Hematopoietic multipotent progenitor cell (in vitro differentiated cells): ENCODE measurements around the gene ZSCAN12. TPM values are rescaled to one million over a fixed set of nuclear protein-coding genes. Genes with fewer than 3 reads are reported as not detected.
"Not testable (repeated sequence)": the region's sequence is repeated elsewhere in the genome, so short reads cannot be mapped to it uniquely, and the experiment has no call there.

ENCODE experiments used
- DNase-seq, 3 donors: peaks; one replicate each; pipeline ENCODE4 v3.0.0-alpha.2; 2011 to 2015; ENCODE audit warnings: low read depth in 2 of 3, low spot score in 2 of 3
- total RNA-seq: library from RNA; depleted of rRNA; stranded (reverse); fragments of >200 nt; gene quantifications from one replicate; pipeline ENCODE4 v1.2.3, GENCODE V29; 2012

Gene ZSCAN12
- total RNA-seq, 1 donor = 3.5 TPM

GRCh38 chr6:28400122-28400451 is 540 bp upstream of the ZSCAN12 start:
- no peak for DNase-seq

- DNase-seq = no peak
These were observed 3.6 kb downstream of the ZSCAN12 start for GRCh38 chr6:28395918-28396317.

- peak in 1 of 3 donors; percentile 35 for DNase-seq
These were observed 5.5 kb downstream of the ZSCAN12 start for GRCh38 chr6:28393912-28394662.

GRCh38 chr6:28390688-28391087 is 8.9 kb downstream of the ZSCAN12 start:
- no peak for DNase-seq

- no peak for DNase-seq
These were observed 15.4 kb downstream of the ZSCAN12 start for GRCh38 chr6:28384143-28384533.

GRCh38 chr6:28383235-28384142 is 16.1 kb downstream of the ZSCAN12 start:
- peak in 2 of 3 donors; percentile 88 to 89 for DNase-seq

GRCh38 chr6:28380381-28380780 is 19.2 kb downstream of the ZSCAN12 start:
- no peak for DNase-seq

GRCh38 chr6:28378644-28379043 is 20.9 kb downstream of the ZSCAN12 start:
- DNase-seq = no peak

- no peak for DNase-seq
These were observed 21.7 kb downstream of the ZSCAN12 start for GRCh38 chr6:28377879-28378278.

GRCh38 chr6:28373925-28374324 is 25.6 kb downstream of the ZSCAN12 start:
- no peak for DNase-seq

- no peak for DNase-seq
These were observed 27.7 kb downstream of the ZSCAN12 start for GRCh38 chr6:28371706-28372451.

GRCh38 chr6:28371280-28371679 is 28.3 kb downstream of the ZSCAN12 start:
- DNase-seq = no peak

GRCh38 chr6:28370440-28370839 is 29.1 kb downstream of the ZSCAN12 start:
- DNase-seq = no peak

- no peak for DNase-seq
These were observed 30.1 kb downstream of the ZSCAN12 start for GRCh38 chr6:28369463-28369862.

GRCh38 chr6:28368522-28368921 is 31.0 kb downstream of the ZSCAN12 start:
- no peak for DNase-seq

GRCh38 chr6:28365590-28365989 is 34.0 kb downstream of the ZSCAN12 start:
- DNase-seq = not testable (repeated sequence)

GRCh38 chr6:28360961-28361360 is 38.6 kb downstream of the ZSCAN12 start:
- no peak for DNase-seq

GRCh38 chr6:28359562-28359961 is 40.0 kb downstream of the ZSCAN12 start:
- not testable (repeated sequence) for DNase-seq

- peak in 2 of 3 donors; percentile 50 to 67 for DNase-seq
These were observed 42.5 kb downstream of the ZSCAN12 start for GRCh38 chr6:28357036-28357435.

GRCh38 chr6:28356666-28357020 is 42.9 kb downstream of the ZSCAN12 start:
- DNase-seq = no peak
